PC-9 (cell line): ENCODE results near the gene DLG1.

Source experiments
- CTCF ChIP-seq: fragments of 200-600 bp; sonication (generic); conservative IDR thresholded peaks from 2 replicates; pipeline ENCODE4 v1.6.1; 2017; ENCODE audit warnings: mixed run types, antibody characterized with exemption, mild to moderate bottlenecking, moderate library complexity
- EZH2 ChIP-seq: fragments of 200-600 bp; sonication (generic); IDR thresholded peaks from 2 replicates; pipeline ENCODE4 v1.8.0; 2017; ENCODE audit warnings: antibody characterized with exemption, low read depth

- TF ChIP-seq CTCF (no peak), EZH2 (no peak)
Measured at GRCh38 chr3:197191897-197192296, 106.5 kb downstream of the DLG1 start.
